ENCODE results near the gene MDC1. TPM values are rescaled to one million over a fixed set of nuclear protein-coding genes. Genes with fewer than 3 reads are reported as not detected.

MDC1 gene
- total and polyA plus RNA-seq, 2 of the 13 experiments (the other 11 are each of a cell fraction or from before 2014, with no cell fraction given) = 8.4 to 14.0 TPM

DNA sequence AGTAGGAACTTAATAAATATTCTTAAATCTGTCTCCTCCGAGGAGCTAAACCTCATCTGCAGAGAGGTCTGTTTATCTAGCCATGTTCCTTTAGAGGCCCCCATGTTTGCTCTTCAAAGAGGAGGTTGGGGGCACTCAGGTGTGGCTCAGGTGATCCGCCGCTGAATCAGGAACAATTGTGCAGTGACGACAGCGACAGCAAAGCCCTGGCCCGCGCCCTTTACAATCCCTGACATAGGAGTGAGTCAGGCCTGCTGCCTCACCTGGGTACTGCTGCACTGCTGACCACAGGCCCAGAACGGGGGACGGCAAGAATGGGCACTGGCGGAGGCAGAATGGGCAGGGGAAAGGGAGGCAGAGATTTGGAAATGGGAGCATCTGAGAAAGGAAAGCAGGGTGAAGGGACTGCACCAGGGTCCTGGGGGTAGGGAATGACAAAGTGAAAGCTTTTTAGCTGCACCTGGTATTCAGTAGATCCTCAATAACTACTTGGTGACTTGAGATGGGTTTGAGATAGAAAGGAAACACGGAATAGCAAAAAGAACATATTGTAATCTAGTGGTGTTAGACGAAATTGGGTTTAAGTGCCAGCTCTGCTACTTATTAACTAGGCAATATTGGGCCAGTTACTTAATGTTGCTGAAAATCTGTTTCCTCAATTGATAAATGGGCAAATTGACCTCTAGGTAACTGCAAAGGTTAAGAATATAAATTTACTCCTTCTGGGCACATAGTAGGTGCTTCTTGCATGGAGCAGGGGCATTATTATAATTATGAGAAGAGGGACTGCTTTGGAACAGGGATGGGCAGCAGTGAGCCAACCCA, 32.7 kb upstream of the MDC1 start (continued):
- TF ChIP-seq, protein P1, sequence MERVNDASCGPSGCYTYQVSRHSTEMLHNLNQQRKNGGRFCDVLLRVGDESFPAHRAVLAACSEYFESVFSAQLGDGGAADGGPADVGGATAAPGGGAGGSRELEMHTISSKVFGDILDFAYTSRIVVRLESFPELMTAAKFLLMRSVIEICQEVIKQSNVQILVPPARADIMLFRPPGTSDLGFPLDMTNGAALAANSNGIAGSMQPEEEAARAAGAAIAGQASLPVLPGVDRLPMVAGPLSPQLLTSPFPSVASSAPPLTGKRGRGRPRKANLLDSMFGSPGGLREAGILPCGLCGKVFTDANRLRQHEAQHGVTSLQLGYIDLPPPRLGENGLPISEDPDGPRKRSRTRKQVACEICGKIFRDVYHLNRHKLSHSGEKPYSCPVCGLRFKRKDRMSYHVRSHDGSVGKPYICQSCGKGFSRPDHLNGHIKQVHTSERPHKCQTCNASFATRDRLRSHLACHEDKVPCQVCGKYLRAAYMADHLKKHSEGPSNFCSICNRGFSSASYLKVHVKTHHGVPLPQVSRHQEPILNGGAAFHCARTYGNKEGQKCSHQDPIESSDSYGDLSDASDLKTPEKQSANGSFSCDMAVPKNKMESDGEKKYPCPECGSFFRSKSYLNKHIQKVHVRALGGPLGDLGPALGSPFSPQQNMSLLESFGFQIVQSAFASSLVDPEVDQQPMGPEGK (CRISPR knock-in tag; IDR thresholded peaks at IDR 0.05) = peak; percentile 72
- TF ChIP-seq, protein P2, sequence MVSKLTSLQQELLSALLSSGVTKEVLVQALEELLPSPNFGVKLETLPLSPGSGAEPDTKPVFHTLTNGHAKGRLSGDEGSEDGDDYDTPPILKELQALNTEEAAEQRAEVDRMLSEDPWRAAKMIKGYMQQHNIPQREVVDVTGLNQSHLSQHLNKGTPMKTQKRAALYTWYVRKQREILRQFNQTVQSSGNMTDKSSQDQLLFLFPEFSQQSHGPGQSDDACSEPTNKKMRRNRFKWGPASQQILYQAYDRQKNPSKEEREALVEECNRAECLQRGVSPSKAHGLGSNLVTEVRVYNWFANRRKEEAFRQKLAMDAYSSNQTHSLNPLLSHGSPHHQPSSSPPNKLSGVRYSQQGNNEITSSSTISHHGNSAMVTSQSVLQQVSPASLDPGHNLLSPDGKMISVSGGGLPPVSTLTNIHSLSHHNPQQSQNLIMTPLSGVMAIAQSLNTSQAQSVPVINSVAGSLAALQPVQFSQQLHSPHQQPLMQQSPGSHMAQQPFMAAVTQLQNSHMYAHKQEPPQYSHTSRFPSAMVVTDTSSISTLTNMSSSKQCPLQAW (CRISPR knock-in tag; IDR thresholded peaks at IDR 0.05) = peak; percentile 43; the same call in 1 of the 2 replicates
- TF ChIP-seq MYNN (CRISPR knock-in tag; IDR thresholded peaks at IDR 0.05; ENCODE audit: low read depth) (no peak), TGIF2 (CRISPR knock-in tag; IDR thresholded peaks at IDR 0.05) (no peak), GPN1 (CRISPR knock-in tag; IDR thresholded peaks at IDR 0.05; ENCODE audit: borderline replicate concordance) (no peak), ZNF891 (CRISPR knock-in tag; IDR thresholded peaks at IDR 0.05) (peak; percentile 67; the same call in 1 of the 2 replicates), RXRA (CRISPR knock-in tag; IDR thresholded peaks at IDR 0.05) (peak; percentile 40; the same call in 1 of the 2 replicates), TBX3 (IDR thresholded peaks at IDR 0.05; ENCODE audit: borderline replicate concordance) (no peak), MEIS1 (CRISPR knock-in tag; IDR thresholded peaks at IDR 0.05; ENCODE audit: borderline replicate concordance) (0 out of 2 replicates have a peak, but pooled peaks have one; percentile 17), ZC3H13 (CRISPR knock-in tag; IDR thresholded peaks at IDR 0.05) (no peak; the same call in 1 of the 2 replicates), HOXA9 (CRISPR knock-in tag; IDR thresholded peaks at IDR 0.05; ENCODE audit: borderline replicate concordance) (no peak), FOXM1 (CRISPR knock-in tag; IDR thresholded peaks at IDR 0.05) (no peak), RAD51 (IDR thresholded peaks at IDR 0.05; ENCODE audit: borderline replicate concordance) (no peak)
- TF ChIP-seq, protein P3, sequence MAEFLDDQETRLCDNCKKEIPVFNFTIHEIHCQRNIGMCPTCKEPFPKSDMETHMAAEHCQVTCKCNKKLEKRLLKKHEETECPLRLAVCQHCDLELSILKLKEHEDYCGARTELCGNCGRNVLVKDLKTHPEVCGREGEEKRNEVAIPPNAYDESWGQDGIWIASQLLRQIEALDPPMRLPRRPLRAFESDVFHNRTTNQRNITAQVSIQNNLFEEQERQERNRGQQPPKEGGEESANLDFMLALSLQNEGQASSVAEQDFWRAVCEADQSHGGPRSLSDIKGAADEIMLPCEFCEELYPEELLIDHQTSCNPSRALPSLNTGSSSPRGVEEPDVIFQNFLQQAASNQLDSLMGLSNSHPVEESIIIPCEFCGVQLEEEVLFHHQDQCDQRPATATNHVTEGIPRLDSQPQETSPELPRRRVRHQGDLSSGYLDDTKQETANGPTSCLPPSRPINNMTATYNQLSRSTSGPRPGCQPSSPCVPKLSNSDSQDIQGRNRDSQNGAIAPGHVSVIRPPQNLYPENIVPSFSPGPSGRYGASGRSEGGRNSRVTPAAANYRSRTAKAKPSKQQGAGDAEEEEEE (CRISPR knock-in tag; IDR thresholded peaks at IDR 0.05; ENCODE audit: borderline replicate concordance) = no peak
- TF ChIP-seq, protein P4, sequence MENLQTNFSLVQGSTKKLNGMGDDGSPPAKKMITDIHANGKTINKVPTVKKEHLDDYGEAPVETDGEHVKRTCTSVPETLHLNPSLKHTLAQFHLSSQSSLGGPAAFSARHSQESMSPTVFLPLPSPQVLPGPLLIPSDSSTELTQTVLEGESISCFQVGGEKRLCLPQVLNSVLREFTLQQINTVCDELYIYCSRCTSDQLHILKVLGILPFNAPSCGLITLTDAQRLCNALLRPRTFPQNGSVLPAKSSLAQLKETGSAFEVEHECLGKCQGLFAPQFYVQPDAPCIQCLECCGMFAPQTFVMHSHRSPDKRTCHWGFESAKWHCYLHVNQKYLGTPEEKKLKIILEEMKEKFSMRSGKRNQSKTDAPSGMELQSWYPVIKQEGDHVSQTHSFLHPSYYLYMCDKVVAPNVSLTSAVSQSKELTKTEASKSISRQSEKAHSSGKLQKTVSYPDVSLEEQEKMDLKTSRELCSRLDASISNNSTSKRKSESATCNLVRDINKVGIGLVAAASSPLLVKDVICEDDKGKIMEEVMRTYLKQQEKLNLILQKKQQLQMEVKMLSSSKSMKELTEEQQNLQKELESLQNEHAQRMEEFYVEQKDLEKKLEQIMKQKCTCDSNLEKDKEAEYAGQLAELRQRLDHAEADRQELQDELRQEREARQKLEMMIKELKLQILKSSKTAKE (CRISPR knock-in tag; IDR thresholded peaks at IDR 0.05; ENCODE audit: borderline replicate concordance) = no peak
- TF ChIP-seq, protein P5, sequence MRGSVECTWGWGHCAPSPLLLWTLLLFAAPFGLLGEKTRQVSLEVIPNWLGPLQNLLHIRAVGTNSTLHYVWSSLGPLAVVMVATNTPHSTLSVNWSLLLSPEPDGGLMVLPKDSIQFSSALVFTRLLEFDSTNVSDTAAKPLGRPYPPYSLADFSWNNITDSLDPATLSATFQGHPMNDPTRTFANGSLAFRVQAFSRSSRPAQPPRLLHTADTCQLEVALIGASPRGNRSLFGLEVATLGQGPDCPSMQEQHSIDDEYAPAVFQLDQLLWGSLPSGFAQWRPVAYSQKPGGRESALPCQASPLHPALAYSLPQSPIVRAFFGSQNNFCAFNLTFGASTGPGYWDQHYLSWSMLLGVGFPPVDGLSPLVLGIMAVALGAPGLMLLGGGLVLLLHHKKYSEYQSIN (CRISPR knock-in tag; IDR thresholded peaks at IDR 0.05; ENCODE audit: borderline replicate concordance) = no peak

Measured in HepG2 (cell line).